GM21515 (cell line): ENCODE results near the gene CRYBA2.

Experiments used
- ATAC-seq: cut with Tn5 transposase; IDR thresholded peaks from one replicate; pipeline ENCODE4 v1.9.1; 2021; ENCODE audit not compliant: unreplicated experiment

Gene CRYBA2

GRCh38 chr2:219023045-219023605, 29.9 kb upstream of the CRYBA2 start:
- ATAC-seq = no peak

DNA sequence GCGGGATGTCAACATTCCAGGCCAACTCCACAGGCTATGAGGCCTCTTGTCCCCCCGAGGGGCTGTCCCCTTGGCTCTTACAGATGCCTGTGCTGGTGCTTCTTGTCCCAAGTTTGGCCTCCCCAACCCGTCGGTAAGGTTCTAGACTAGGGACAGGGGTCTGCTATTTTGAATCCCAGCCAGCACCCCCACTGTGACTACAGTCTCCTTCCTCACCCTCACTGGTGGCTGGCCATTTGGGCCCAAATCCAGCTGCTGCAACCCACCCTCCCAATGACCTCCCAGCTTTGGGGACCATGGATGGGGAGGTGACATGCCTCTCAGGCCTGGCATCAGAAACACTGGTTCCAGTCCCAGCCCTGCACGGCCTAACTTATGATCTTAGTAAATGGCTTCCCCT, 29.4 kb upstream of the CRYBA2 start:
- no peak for ATAC-seq

DNA sequence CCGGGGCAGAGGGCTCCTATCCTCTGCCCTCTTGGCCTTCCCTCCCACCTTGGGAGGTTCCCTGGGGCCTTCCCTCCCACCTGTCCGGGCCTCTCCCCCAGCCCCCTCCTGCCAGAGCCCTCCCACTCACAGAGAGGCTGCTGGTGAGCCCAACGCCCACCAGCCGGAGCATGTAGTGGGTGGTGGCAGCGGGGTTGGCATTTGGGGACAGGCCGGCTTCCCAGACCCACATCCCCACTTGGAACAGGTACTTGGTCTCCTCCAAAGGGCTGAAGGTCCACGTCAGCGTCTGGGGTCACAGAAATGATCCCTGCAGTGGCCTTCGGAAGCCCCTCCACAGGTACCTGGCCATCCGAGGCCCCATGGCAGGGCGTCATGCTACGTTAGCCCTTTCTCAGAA, 28.8 kb upstream of the CRYBA2 start:
- no peak for ATAC-seq

- no peak for ATAC-seq
Observed at GRCh38 chr2:219021591-219021990, 28.4 kb upstream of the CRYBA2 start.

GRCh38 chr2:219020604-219021365, 27.6 kb upstream of the CRYBA2 start:
- no peak for ATAC-seq

- ATAC-seq = no peak
Observed at GRCh38 chr2:219019436-219019835, 26.2 kb upstream of the CRYBA2 start.

- no peak for ATAC-seq
Observed at GRCh38 chr2:219018726-219019125, 25.5 kb upstream of the CRYBA2 start.

DNA sequence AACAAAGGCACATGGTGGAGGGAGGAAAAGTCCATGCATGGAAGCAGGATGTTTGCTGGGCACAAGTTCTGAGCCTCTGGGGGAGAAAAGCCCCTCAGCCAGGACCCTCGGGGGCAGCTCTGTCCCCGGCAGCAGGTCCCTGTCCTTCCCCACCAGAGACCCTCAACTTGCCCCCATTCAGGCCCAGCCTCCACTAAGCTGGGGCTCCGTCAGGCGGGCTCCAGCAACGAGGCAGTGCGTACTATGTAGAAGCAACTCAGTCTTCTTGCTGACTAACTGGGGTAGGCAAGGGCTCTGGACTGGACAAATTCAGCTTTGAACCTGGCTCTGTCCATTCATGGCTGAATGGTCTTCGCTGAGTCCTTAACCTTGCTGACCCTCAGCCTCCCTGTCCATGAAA, 25.1 kb upstream of the CRYBA2 start:
- no peak for ATAC-seq

- no peak for ATAC-seq
Observed at GRCh38 chr2:219017201-219017931, 24.1 kb upstream of the CRYBA2 start.

DNA sequence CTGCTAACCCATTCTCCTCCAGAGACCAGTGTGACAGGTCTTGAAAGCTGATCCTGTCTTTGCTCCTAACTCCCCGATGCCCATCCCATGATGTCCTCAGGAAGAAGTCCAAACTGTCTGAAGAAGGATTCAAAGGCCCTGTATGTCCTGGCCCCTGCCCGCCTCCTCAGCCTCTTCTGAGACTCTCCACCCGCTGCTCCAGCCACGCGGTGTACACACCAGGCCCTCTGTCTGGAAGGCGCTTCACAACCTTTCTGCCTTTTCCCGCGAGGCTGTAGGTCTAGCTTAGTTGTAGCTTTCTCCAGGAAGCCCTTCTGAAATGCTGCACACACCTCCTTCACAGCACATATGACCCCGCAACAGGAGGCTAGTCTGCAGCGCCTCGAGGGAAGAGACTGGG, 23.5 kb upstream of the CRYBA2 start:
- ATAC-seq = no peak

DNA sequence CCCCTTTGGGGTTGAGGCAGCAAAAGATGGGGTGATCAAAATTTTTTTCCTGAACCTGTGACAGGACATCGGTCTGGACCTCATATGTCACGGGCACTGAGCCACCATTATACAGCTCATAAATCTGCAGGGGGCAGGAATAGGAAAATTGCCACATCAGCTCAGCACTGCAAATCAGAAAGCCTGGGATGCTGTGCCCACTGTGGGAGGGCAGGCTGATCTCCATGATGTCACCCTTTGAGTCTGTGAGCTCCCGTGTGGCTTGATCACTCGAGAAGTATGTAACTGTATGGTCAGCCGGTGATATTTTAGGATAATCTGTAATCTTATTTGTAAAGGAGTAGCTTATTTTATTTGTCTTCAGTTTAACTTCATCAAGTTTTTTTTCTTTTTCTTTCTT, 17.7 kb upstream of the CRYBA2 start:
- ATAC-seq = no peak

GRCh38 chr2:219010162-219010756, 17.0 kb upstream of the CRYBA2 start:
- no peak for ATAC-seq

DNA sequence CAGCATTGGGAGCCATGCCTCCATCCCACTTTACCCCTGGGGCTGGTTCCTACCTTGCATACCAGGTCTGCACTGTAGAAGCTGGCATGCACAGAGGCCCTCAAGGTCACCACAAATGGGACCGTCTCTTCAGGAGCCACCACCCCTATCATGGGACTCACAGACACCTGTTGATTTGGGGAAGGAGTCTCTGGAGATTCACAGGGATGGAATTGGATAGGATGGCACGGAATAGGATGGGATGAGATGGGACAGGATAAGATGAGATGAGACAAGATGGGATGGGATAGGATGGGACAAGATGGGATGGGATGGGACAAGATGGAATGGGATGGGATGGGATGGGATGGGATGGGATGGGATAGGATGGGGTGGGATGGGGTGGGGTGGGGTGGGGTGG, 16.1 kb upstream of the CRYBA2 start:
- no peak for ATAC-seq

DNA sequence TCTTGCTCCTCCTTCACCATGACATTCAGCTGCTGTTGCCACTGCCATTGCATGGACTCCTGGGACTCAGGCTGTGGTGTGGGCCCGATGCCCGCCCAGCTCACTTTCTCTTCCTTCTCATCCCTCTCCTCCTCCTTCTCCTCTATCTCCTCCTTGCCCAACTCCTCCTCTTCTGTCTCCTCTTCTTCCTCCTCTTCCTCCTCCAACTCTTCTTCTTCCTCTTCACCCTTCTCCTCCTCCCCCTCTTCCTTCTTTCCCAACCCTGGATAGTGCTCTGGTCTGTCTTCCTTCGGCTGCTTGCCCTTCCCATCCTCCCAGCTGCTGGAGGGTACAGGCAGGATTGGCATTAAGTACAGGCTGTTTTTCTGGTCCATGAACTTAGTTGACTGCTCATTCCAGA, 10.8 kb upstream of the CRYBA2 start:
- no peak for ATAC-seq

DNA sequence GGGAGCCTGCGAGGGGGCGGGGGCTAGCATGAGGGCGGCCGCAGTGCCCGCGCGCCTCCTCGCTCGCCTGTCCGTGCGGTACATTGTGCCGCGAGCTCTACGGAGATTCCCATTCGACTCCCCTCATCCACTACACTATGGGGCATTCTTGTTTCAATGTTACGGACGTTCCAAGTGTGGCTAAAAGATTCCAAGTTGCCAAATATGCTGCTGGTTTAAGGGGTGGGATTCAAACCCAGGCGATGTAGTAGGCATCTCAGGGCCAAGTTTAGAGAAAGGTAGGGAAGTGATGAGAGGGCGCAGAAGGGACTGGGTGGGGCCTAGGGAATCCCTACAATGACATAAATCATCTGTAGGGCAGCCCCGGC, 10.0 kb upstream of the CRYBA2 start:
- no peak for ATAC-seq

DNA sequence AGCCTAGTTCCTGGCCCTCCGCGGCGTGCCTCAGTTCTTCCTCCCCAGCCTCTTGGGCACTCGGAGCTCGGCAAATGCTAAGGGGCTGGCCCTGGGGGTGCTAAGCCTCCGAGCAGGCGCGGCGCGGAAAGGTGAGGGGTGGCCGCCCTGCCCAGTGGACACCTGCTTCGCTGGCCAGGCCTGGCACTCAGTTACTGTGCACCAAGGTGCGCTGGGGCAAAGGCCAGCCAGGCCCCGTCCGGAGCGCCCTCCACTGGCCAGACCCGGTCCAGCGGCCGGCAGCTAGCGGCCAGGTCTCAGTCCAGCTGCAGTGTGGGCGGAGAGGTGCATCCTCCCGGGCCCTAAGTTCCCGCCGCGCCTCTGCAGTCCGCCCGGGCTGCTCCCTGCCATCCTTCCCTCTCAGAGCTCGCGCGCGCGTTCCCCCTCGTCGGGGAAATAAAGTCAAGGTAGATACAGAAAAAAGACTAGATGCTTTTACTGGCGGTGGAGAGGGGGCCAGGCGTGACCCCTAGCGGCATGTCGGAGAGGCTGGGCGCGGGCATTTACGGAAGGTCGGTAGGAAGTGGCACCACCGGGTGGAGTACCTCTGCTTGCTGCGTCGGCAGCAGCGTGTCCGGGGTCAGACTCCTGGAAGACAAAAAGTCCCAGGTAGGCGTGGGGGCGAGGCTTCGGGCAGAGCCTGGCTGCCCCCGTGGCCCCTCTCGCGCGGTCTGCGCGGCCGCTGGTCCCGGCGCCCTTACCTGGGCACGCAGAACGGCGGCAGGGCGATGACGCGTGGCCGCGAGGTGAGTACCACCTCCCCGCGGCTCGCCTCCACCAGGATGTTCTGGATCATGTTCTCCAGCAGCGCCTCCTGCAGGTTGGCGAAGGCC, 9.4 kb upstream of the CRYBA2 start:
- ATAC-seq = no peak

- no peak for ATAC-seq
Observed at GRCh38 chr2:219001577-219002394, 8.6 kb upstream of the CRYBA2 start.

DNA sequence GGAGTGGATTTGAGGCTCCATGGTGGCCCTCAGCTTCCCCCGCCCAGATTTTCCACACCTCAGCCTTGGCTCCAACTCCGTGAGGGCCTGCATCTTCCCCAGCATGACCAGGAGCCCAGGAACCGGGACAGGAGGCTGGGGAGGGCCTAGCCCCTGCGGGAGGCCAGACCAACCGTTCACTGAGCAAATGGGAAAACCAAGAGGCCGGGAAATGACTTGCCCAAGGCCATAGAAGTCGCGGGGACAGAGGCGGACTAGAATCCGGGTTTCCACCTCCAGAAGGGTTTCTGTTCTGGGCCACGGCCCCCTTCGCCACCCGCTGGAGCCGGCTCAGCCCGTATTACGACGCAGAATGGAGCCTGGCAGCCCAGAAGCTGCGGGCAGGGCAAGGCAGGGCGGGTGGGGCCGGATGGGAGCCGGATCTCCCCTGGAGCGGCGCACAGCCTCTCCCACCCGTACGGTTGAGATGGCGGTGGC, 7.9 kb upstream of the CRYBA2 start:
- no peak for ATAC-seq

DNA sequence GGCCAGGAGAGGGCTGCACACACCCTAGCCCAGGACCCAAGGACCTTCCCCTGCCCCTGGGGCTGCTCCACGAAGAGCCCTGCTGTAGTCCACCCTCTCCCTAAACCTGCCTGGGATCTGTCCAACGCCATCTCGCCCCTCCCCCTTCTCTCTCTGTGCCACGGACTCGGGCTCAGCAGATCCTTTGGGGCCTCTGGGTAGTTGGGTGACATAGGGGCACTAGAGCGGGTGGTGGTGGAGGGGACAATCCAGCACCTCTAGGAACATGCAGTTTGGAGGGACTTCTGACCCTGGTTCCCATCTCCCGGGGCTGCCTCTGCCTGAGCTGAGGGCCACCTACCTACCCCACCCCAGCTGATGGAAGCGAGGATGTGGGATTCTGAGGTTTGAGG, 7.3 kb upstream of the CRYBA2 start:
- ATAC-seq = no peak
